ENCODE results near the gene IL17RA.
"Not testable (repeated sequence)": the region's sequence is repeated elsewhere in the genome, so short reads cannot be mapped to it uniquely, and the experiment has no call there.

The IL17RA gene

GRCh38 chr22:17084554-17085276, at the start of gene IL17RA:
Gene IL17RA, plus strand, starts transcription at chr22:17085000. Its CDS starts 92 bp downstream, at chr22:17085092.
- peak; percentile 94 for DNase-seq

GRCh38 chr22:17035246-17035645, 49.6 kb upstream of the IL17RA start:
- no peak for DNase-seq

- DNase-seq: not testable (repeated sequence)
Observed at GRCh38 chr22:17035976-17036841, 48.6 kb upstream of the IL17RA start.

GRCh38 chr22:17036842-17037711, 47.7 kb upstream of the IL17RA start:
- DNase-seq: not testable (repeated sequence)

DNA sequence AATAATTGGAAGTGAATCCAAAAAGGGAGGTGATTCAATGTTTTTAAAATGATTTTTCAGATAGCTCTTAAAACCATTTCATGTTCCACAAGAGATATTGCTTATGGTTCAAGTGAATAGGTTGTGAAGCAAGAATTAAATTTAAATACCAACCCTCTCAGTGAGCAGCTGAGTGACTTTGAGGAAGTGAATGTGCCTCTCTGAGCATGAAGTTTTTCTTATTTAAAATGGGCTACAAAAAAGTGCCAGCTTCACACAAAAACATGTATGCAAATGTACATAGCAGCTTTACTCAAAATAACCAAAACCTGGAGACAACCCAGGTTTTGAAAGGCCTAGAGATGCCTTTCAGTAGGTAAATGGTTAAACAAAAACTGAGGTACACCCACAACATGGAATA, 41.3 kb upstream of the IL17RA start:
- DNase-seq: no peak

DNA sequence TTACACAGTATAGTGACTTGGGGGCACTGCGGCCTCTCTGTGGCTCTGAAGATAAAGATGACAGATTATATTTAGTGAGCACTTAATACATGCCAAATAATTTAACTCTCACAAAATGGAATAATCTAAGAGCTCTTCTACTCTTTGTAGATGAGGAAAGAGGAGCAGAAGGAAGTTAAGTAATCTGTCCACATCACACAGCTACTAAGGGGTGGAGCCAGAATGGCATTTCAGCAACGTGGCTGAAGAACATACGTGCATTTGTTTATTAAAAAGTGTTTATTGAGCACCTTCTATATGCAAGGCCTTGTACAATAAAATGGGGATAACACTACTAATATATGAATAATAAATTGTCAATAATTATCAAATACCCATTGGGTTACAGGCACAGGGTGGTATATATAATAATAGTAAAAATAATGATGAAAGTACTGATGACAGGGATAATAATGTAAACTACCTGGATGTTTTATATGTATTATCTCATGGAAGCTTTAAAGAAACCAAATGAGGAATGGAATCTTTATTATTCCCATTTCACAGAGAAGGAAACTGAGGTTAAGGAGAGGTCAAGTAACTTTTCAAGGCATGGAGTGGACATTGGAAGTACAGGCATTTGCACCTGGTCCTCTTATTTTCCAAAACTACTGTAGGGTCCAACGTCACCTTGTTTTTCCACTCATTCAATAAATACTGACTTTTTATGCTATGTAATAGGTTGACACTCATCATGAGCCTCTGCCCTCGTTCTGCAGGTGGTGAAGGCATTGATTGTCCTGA, 38.0 kb upstream of the IL17RA start:
- DNase-seq: no peak

- no peak for DNase-seq
Observed at GRCh38 chr22:17047656-17048055, 37.1 kb upstream of the IL17RA start.

- no peak for DNase-seq
Observed at GRCh38 chr22:17056058-17056457, 28.7 kb upstream of the IL17RA start.

DNA sequence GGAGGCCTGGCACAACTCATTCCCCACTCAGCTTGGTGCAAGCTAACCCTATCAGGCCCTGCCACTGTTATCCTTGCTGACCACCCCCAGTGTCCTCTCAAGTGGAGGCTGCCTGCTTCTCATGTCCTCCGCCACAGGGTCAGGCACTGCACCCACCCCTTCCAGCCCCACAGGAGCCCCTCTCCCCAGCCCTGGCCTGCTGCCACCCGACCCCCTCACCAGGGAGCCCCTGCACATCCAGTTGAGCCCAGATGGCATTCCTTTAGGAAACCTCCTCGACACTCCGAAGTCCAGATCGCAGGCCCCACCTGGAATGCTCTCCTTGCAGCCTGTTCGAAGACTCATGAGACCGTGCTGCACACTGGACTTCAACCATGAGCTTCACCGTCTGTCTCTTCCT, 28.0 kb upstream of the IL17RA start:
- DNase-seq: no peak

DNA sequence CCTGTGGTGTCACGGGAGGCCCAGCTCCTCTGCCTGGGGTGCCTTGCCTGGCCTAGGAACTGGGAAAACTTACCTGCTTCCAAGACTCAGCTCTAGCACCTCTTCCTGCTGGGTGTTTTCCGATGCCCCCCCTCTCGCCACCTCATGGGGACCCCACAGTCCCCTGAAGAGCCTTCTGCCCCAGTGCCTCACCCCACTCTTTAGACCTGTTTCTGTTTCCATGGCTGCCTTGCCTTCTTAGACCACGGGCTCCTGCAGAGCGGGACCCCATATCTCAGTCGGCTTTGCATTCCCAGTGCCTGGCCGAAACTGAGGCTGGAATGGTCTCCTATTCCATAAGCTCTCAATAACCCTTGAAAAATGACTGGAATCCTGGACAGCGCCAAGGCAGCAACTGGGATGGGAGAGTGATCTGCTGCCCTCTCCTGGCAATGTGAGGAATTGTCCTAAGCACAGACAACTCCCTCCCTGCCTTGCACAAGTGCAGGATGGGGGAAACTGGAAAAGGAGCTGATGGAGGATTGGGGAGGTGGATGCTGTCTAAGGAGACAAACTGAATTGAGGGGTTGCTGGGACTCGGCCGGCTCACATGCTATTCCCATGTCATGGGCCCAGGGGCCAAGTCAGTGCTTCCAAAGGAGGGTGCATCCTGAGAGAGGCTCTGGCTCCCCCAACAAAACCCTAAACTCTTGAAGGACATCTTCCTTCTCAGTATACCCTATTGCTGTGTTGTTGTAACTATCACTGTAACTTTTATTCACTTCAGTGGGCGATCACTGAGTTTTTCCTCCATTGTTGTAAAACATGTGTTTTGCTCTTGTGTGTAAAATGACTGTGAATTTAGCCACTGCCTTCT, 26.6 kb upstream of the IL17RA start:
- DNase-seq: peak; percentile 31

DNA sequence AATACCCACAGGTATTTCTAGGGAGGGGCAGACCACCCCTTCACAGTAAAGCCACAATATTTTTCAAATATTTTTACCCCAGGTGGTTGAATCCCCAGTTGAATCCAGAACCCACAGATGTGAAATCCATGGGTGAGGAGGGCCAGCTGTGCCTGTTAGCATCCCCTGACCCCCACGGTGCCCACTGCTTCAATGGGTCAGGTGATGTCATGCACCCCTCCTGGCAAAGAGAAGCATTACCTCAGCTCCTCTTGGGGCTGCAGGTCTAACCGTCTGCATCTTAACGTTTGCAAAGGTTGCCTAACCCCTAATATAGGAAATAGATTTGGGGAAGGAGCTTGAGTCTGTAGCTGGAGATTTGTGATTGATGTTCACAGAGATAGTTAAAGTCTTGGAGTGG, 24.7 kb upstream of the IL17RA start:
- DNase-seq: no peak

DNA sequence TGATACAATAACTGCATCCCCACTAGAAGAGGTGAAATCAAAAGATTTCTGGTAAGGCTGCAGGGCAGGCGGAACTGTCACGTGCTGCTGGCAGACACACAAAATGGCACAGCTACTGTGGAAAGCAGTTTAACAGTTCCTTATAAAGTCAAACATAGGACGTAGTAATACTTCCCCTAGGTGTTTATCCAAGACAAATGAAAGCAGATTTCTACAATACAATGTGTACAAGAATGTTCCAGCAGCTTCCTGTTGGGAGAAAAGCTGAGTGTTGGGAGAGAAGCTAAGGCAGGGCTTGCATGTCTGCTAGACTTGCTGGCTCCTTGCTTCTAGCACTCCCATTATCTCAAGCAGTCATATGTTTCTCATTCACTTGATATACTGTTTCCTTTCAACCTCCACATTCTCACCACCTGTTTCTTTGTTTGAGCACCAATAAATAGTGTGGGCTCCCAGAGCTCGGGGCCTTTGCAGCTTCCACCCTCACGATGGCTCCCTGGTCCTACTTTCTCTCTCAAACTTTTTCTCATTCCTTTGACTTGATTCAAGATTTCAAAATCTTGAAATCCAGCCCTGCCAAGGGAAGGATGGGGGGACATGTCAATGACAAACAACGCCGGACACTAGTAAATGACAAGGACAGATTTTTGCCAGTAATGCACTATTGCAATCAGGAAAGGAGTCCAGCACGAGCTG, 21.2 kb upstream of the IL17RA start:
- DNase-seq: no peak

DNA sequence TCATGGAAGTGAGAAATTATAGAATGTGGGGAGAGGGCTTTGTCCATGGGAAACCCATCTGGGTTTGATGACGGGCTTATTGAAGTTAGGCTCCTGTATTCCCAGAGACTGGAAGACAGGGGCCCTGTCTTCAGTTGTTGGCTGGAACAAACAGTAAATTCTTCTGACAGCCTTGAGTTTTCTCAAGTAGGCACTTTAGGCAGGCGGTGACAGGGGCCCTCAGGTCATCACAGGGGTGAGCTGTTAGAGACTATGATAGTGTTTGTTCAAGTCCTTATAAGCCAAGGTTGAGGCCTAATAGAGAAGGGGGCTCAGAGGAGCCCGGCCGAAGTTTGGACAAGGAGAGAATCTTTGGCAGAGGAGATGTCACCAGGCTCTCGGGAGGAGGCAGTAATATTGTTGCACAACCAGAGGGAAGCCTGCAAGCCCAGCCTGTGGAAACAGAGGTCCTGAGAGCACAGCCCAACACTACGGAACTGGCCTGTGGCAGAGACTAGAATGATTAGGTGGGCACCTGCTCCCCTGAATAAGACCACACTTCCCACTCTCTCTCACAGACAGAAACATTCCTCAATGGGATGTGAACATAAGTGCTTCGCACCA, 20.2 kb upstream of the IL17RA start:
- no peak for DNase-seq

DNA sequence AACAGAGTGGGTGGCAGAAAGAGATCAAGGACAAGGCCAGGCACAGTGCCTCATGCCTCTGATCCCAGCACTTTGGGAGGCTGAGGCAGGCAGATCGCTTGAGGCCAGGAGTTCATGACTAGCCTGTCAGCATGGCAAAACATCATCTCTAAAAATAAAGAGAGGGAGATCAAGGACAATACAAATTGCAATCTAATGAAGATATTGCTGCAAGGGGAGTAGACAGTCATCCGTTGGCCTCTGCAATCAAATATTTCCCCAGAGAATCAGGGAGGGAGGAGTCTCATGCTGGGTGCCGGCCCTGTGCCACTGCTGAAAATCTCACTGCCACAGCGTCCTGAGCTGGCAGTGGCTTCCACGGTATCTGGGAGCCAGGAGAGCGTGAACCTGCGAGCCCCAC, 19.4 kb upstream of the IL17RA start:
- no peak for DNase-seq

DNA sequence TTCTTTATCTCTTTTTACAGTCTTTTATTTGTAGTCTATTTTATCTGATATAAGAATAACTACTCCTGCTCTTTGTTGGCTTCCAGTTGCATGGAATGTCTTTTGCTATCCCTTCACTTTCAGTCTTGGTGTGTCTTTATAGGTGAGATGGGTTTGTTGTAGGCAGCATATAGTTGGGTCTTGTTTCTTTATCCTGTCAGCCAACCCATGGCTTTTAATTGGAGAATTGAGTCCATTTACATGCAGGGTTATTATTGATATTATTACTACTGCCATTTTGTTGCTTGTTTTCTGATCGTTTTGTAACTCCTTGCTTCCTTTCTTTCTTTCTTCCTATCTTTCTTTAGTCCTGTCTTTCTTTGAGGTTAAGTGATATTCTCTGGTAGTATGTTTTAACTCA, 11.9 kb upstream of the IL17RA start:
- DNase-seq: no peak

DNA sequence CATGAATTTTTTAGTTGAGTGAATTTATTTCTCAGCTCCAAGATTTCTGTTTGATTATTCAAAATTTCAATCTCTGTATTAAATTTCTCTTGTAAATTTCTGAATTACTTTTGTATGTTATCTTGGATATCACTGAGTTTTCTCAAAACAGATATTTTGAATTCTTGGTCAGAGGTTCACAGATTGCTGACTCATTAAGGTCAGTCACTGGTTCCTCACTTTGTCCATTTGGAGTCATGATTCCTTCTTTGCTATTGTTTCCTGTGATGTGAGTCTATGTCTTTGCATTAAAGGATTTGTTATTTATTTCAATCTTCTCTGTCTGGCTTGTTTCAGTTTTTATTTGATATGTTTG, 10.2 kb upstream of the IL17RA start:
- DNase-seq: no peak

- DNase-seq: no peak
Observed at GRCh38 chr22:17077255-17077654, 7.5 kb upstream of the IL17RA start.

DNA sequence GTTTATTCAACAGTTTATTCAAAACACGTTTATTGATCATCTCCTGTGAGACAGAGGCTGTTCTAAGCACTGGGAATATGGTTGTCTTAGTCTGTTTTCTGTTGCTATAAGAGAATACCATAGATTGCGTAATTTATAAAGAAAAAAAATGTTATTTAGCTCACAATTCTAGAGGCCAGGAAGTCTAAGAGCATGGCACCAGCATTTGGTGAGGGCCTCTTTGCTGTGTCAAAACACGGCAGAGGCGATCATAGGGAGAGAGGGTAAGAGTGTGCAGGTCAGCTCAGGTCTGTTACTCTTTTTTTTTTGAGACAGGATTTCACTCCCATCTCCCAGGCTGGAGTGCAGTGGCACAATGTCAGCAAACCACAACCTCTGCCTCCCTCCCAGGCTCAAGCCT, 5.2 kb upstream of the IL17RA start:
- DNase-seq: no peak

GRCh38 chr22:17083255-17083654, 1.5 kb upstream of the IL17RA start:
- DNase-seq: no peak

DNA sequence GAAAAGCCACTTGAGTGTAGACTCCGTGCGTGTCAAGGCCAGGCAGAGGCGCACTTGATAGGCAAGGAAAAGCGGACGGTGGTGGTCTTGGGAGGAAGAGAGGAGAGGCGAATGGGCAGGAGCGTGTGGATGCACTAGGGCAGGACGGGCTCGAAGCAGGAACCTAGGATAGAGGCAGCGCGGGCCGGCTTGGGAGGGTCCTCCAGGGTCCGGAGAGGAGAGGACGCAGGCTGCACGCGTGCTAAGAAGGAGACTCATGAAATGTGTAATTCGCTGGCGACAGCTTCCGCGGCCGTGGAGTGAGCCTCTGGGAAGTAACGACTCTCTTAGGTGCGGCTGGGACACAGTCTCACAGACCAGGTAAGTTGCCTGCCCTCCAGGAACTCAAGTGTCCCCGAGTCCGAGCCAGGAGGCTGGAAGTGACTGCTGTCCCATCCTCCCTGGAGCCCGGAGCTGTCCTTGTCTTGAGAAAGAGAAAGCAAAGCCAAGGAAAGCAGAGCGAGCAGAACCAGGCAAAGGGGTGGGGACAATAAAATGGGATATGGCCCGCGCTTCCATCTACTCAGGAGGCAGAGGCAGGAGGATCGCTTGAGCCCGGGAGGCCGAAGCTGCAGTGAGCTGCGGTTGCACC, 874 bp upstream of the IL17RA start:
- no peak for DNase-seq
